ENCODE data around the gene DDB1. TPM values are rescaled to one million over a fixed set of nuclear protein-coding genes. Genes with fewer than 3 reads are reported as not detected.

The DDB1 gene
- total and polyA plus RNA-seq, 2 of the 13 experiments (the other 11 are each of a cell fraction or from before 2014, with no cell fraction given) = 217 to 266 TPM

DNA sequence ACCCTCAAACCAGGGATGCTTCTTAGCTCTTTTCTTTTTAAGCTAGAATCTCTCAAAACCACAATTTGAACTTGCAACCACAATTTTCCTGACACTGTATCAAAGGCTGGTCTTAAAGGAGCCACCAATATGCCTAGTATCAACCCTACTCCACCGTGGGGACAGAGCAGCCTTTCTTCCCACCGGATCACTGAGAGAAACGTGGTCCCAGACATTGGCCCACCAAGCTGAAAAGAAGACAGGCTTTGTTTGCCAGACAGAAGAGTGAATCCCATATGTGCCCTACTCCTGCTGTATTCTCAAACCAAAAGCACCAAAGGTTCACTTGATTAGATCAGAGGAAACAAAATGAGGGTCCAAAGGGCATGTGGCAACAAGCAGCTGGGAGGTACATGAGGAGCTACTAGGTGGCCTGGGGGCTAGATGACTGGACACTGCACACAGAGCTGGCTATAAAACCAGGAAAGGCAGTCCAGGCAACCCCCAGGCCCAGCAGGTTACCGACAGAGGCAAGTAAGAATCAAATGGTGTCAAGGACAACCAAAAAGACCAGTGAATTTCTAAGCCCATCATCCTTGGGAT, 34.2 kb downstream of the DDB1 start (continued):
- TF ChIP-seq, protein P1, sequence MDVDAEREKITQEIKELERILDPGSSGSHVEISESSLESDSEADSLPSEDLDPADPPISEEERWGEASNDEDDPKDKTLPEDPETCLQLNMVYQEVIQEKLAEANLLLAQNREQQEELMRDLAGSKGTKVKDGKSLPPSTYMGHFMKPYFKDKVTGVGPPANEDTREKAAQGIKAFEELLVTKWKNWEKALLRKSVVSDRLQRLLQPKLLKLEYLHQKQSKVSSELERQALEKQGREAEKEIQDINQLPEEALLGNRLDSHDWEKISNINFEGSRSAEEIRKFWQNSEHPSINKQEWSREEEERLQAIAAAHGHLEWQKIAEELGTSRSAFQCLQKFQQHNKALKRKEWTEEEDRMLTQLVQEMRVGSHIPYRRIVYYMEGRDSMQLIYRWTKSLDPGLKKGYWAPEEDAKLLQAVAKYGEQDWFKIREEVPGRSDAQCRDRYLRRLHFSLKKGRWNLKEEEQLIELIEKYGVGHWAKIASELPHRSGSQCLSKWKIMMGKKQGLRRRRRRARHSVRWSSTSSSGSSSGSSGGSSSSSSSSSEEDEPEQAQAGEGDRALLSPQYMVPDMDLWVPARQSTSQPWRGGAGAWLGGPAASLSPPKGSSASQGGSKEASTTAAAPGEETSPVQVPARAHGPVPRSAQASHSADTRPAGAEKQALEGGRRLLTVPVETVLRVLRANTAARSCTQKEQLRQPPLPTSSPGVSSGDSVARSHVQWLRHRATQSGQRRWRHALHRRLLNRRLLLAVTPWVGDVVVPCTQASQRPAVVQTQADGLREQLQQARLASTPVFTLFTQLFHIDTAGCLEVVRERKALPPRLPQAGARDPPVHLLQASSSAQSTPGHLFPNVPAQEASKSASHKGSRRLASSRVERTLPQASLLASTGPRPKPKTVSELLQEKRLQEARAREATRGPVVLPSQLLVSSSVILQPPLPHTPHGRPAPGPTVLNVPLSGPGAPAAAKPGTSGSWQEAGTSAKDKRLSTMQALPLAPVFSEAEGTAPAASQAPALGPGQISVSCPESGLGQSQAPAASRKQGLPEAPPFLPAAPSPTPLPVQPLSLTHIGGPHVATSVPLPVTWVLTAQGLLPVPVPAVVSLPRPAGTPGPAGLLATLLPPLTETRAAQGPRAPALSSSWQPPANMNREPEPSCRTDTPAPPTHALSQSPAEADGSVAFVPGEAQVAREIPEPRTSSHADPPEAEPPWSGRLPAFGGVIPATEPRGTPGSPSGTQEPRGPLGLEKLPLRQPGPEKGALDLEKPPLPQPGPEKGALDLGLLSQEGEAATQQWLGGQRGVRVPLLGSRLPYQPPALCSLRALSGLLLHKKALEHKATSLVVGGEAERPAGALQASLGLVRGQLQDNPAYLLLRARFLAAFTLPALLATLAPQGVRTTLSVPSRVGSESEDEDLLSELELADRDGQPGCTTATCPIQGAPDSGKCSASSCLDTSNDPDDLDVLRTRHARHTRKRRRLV (CRISPR knock-in tag; IDR thresholded peaks at IDR 0.05) = no peak
- TF ChIP-seq YEATS4 (CRISPR knock-in tag; IDR thresholded peaks at IDR 0.05; ENCODE audit: borderline replicate concordance) (peak; percentile 66; the same call in 1 of the 2 replicates), IRF2 (CRISPR knock-in tag; IDR thresholded peaks at IDR 0.05) (peak; percentile 64; the same call in 1 of the 2 replicates), FOXK1 (CRISPR knock-in tag; IDR thresholded peaks at IDR 0.05; ENCODE audit: borderline replicate concordance, low read depth) (peak; percentile 60; the same call in 1 of the 2 replicates), MAZ (IDR thresholded peaks at IDR 0.05; ENCODE audit: borderline replicate concordance, low read depth, low read length) (peak; percentile 58; the same call in 1 of the 2 replicates), MAZ (CRISPR knock-in tag; IDR thresholded peaks at IDR 0.05; ENCODE audit: low read depth) (no peak), ZNF552 (CRISPR knock-in tag; IDR thresholded peaks at IDR 0.05; ENCODE audit: borderline replicate concordance) (no peak), NR2F1 (CRISPR knock-in tag; IDR thresholded peaks at IDR 0.05) (0 out of 4 replicates have a peak, but pooled peaks of 1 of the 2 experiments have one; percentile 24), CEBPB (IDR thresholded peaks at IDR 0.05; ENCODE audit: borderline replicate concordance, low read depth, low read length) (peak; percentile 81), SMARCC2 (IDR thresholded peaks at IDR 0.05) (no peak)
- TF ChIP-seq, protein P2, sequence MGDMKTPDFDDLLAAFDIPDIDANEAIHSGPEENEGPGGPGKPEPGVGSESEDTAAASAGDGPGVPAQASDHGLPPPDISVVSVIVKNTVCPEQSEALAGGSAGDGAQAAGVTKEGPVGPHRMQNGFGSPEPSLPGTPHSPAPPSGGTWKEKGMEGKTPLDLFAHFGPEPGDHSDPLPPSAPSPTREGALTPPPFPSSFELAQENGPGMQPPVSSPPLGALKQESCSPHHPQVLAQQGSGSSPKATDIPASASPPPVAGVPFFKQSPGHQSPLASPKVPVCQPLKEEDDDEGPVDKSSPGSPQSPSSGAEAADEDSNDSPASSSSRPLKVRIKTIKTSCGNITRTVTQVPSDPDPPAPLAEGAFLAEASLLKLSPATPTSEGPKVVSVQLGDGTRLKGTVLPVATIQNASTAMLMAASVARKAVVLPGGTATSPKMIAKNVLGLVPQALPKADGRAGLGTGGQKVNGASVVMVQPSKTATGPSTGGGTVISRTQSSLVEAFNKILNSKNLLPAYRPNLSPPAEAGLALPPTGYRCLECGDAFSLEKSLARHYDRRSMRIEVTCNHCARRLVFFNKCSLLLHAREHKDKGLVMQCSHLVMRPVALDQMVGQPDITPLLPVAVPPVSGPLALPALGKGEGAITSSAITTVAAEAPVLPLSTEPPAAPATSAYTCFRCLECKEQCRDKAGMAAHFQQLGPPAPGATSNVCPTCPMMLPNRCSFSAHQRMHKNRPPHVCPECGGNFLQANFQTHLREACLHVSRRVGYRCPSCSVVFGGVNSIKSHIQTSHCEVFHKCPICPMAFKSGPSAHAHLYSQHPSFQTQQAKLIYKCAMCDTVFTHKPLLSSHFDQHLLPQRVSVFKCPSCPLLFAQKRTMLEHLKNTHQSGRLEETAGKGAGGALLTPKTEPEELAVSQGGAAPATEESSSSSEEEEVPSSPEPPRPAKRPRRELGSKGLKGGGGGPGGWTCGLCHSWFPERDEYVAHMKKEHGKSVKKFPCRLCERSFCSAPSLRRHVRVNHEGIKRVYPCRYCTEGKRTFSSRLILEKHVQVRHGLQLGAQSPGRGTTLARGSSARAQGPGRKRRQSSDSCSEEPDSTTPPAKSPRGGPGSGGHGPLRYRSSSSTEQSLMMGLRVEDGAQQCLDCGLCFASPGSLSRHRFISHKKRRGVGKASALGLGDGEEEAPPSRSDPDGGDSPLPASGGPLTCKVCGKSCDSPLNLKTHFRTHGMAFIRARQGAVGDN (CRISPR knock-in tag; IDR thresholded peaks at IDR 0.05) = peak; percentile 17; the same call in 1 of the 2 replicates
- TF ChIP-seq, protein P3, sequence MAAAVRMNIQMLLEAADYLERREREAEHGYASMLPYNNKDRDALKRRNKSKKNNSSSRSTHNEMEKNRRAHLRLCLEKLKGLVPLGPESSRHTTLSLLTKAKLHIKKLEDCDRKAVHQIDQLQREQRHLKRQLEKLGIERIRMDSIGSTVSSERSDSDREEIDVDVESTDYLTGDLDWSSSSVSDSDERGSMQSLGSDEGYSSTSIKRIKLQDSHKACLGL (CRISPR knock-in tag; IDR thresholded peaks at IDR 0.05) = no peak
